H9 (cell line): ENCODE measurements around the gene XPR1. TPM values are rescaled to one million over a fixed set of nuclear protein-coding genes. Genes with fewer than 3 reads are reported as not detected.

Source experiments
- DNase-seq: peaks from one replicate; pipeline ENCODE4 v3.0.0-alpha.2; 2017
- H2AFZ ChIP-seq: one replicate; pipeline ENCODE4 v1.6.1; 2013; ENCODE audit warnings: mild to moderate bottlenecking, low read length, control low read depth, moderate library complexity
- H2AK5ac ChIP-seq: 2 replicates; pipeline ENCODE4 v1.6.1; 2013; ENCODE audit warnings: low read length, control low read depth, mixed read lengths; ENCODE audit not compliant: insufficient read length
- H2BK120ac ChIP-seq: one replicate; pipeline ENCODE4 v1.6.1; 2013; ENCODE audit warnings: low read depth, mild to moderate bottlenecking, low read length, control low read depth, inconsistent platforms; ENCODE audit not compliant: poor library complexity, severe bottlenecking
- H2BK12ac ChIP-seq: 2 replicates; pipeline ENCODE4 v1.6.1; 2013; ENCODE audit warnings: low read length, control low read depth, mixed read lengths, low read depth; ENCODE audit not compliant: insufficient read length
- H2BK15ac ChIP-seq: 2 replicates; pipeline ENCODE4 v1.6.1; 2013; ENCODE audit warnings: low read depth, low read length, control low read depth
- H2BK20ac ChIP-seq: one replicate; pipeline ENCODE4 v1.6.1; 2013; ENCODE audit warnings: low read depth, mild to moderate bottlenecking, low read length, control low read depth, inconsistent platforms; ENCODE audit not compliant: poor library complexity, severe bottlenecking
- H2BK5ac ChIP-seq: 2 replicates; pipeline ENCODE4 v1.6.1; 2013; ENCODE audit warnings: low read length, control low read depth, mixed read lengths; ENCODE audit not compliant: insufficient read length
- H3K14ac ChIP-seq: 2 replicates; pipeline ENCODE4 v1.6.1; 2013; ENCODE audit warnings: low read length, control low read depth; ENCODE audit not compliant: insufficient read depth
- H3K18ac ChIP-seq: 2 replicates; pipeline ENCODE4 v1.6.1; 2013; ENCODE audit warnings: low read depth, mild to moderate bottlenecking, mixed read lengths, low read length, control low read depth; ENCODE audit not compliant: insufficient read length
- H3K23ac ChIP-seq: 2 replicates; pipeline ENCODE4 v1.6.1; 2013; ENCODE audit warnings: low read length, control low read depth, mixed read lengths, low read depth; ENCODE audit not compliant: insufficient read length
- H3K23me2 ChIP-seq: 2 replicates; pipeline ENCODE4 v1.6.1; 2013; ENCODE audit warnings: low read depth, mild to moderate bottlenecking, mixed read lengths, low read length, control low read depth; ENCODE audit not compliant: insufficient read length, poor library complexity, severe bottlenecking
- H3K27ac ChIP-seq: 2 replicates; pipeline ENCODE4 v1.5.1; 2013; ENCODE audit warnings: low read length, control low read depth, mixed read lengths, low read depth; ENCODE audit not compliant: insufficient read length
- H3K27me3 ChIP-seq: 2 replicates; pipeline ENCODE4 v1.6.1; 2013; ENCODE audit warnings: low read length, control low read depth, inconsistent platforms; ENCODE audit not compliant: insufficient read depth
- H3K4ac ChIP-seq: 2 replicates; pipeline ENCODE4 v1.6.1; 2013; ENCODE audit warnings: low read depth, mild to moderate bottlenecking, control low read depth, inconsistent platforms, low read length, moderate library complexity
- H3K4me1 ChIP-seq: 2 replicates; pipeline ENCODE4 v1.6.1; 2013; ENCODE audit warnings: low read length, control low read depth, inconsistent platforms; ENCODE audit not compliant: insufficient read depth
- H3K4me2 ChIP-seq: 2 replicates; pipeline ENCODE4 v1.6.1; 2013; ENCODE audit warnings: low read length, control low read depth, mixed read lengths; ENCODE audit not compliant: insufficient read length, insufficient read depth
- H3K56ac ChIP-seq: 2 replicates; pipeline ENCODE4 v1.6.1; 2013; ENCODE audit warnings: low read depth, mild to moderate bottlenecking, mixed read lengths, low read length, control low read depth; ENCODE audit not compliant: insufficient read length
- H3K79me1 ChIP-seq: 2 replicates; pipeline ENCODE4 v1.6.1; 2013; ENCODE audit warnings: low read depth, mild to moderate bottlenecking, moderate library complexity, low read length, control low read depth, inconsistent platforms; ENCODE audit not compliant: insufficient read depth, poor library complexity, severe bottlenecking
- H3K79me2 ChIP-seq: 2 replicates; pipeline ENCODE4 v1.6.1; 2013; ENCODE audit warnings: low read length, control low read depth, inconsistent platforms; ENCODE audit not compliant: insufficient read depth
- H3K9ac ChIP-seq: 2 replicates; pipeline ENCODE4 v1.6.1; 2013; ENCODE audit warnings: low read length, control low read depth, mixed read lengths; ENCODE audit not compliant: insufficient read length; ENCODE audit errors: extremely low read depth
- H3K9me3 ChIP-seq: one replicate; pipeline ENCODE4 v1.6.1; 2013; ENCODE audit warnings: low read depth, low read length, inconsistent platforms; ENCODE audit not compliant: control insufficient read depth
- H3T11ph ChIP-seq: one replicate; pipeline ENCODE4 v1.6.1; 2013; ENCODE audit warnings: mild to moderate bottlenecking, low read length, control low read depth, inconsistent platforms
- H4K20me1 ChIP-seq: one replicate; pipeline ENCODE4 v1.6.1; 2013; ENCODE audit not compliant: control insufficient read depth, insufficient read length, insufficient read depth
- H4K5ac ChIP-seq: 2 replicates; pipeline ENCODE4 v1.6.1; 2013; ENCODE audit warnings: low read depth, mild to moderate bottlenecking, mixed read lengths, low read length, control low read depth; ENCODE audit not compliant: insufficient read length
- H4K8ac ChIP-seq: replicated peaks from 2 replicates; pipeline ENCODE4 v1.6.1; 2013; ENCODE audit warnings: low read length, control low read depth, mixed read lengths, low read depth; ENCODE audit not compliant: insufficient read length
- H4K91ac ChIP-seq: 2 replicates; pipeline ENCODE4 v1.6.1; 2013; ENCODE audit warnings: low read depth, mild to moderate bottlenecking, moderate library complexity, mixed read lengths, low read length, control low read depth; ENCODE audit not compliant: insufficient read length
- H3K27ac Mint-ChIP-seq, 3 experiments: 2 replicates in 2 of 3; 3 replicates in 1 of 3; pipeline ENCODE4 v1.8.0; 2020 to 2021; ENCODE audit warnings: mixed read lengths in 3 of 3, mild to moderate bottlenecking in 1 of 3, moderate library complexity in 1 of 3
- H3K27me3 Mint-ChIP-seq: 2 replicates; pipeline ENCODE4 v1.8.0; 2021; ENCODE audit warnings: low read depth, mild to moderate bottlenecking, moderate library complexity, mixed read lengths
- H3K36me3 Mint-ChIP-seq, 3 experiments: 2 replicates in 2 of 3; 3 replicates in 1 of 3; pipeline ENCODE4 v1.8.0; 2020 to 2021; ENCODE audit warnings: low read depth in 3 of 3, mixed read lengths in 3 of 3; ENCODE audit not compliant: insufficient read depth in 1 of 3
- H3K4me1 Mint-ChIP-seq, 2 experiments: 2 replicates each; pipeline ENCODE4 v1.8.0; 2020; ENCODE audit warnings: mixed read lengths in 2 of 2
- H3K4me3 Mint-ChIP-seq, 2 experiments: 2 replicates in 1 of 2; 3 replicates in 1 of 2; pipeline ENCODE4 v1.8.0; 2020 to 2021; ENCODE audit warnings: mild to moderate bottlenecking in 2 of 2, mixed read lengths in 2 of 2, moderate library complexity in 1 of 2
- H3K9me3 Mint-ChIP-seq, 2 experiments: 2 replicates in 1 of 2; 3 replicates in 1 of 2; pipeline ENCODE4 v1.8.0; 2020; ENCODE audit warnings: mild to moderate bottlenecking in 2 of 2, mixed read lengths in 2 of 2, moderate library complexity in 1 of 2
- WGBS: extraction: QIAGEN DNeasy Blood & Tissue Kit; methylation state at CpG from one replicate; pipeline ENCODE4 v1.1.7; 2013; ENCODE audit warnings: missing lambda C conversion rate, low lambda C conversion rate, mixed read lengths; ENCODE audit not compliant: insufficient read length; ENCODE audit errors: extremely low coverage; 5-methylcytosine and 5-hydroxymethylcytosine counted together
- total RNA-seq: library from RNA; stranded (reverse); gene quantifications from 2 replicates; pipeline ENCODE4 v1.2.1, GENCODE V29; 2021
- TF ChIP-seq, protein P1 (sequence below): fragments of 200-600 bp; sonication (generic); conservative IDR thresholded peaks from 3 replicates; pipeline ENCODE4 v1.8.0; 2021; ENCODE audit warnings: antibody characterized with exemption, mild to moderate bottlenecking

Gene XPR1
- total RNA-seq, 1 experiment from 2014 or later: 34.1 TPM

DNA sequence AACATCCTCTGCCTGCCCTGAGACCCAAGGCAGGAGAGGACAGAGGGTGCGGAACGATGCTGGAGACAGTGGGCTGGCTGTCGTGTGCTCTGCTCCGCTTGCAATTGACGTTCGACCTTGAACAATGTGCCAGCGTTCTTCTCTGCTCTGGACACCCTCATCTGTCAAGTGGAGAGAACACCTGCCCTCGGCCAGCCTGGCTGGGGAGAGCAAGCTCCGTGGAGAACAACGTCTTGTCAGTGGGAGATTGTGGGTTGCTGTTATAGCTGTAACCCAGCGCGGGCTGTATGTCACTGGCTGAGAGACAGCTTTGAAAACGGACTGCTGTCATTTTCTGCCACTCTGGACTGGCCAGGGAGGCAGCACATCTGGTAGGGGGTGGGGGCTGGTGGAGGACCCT is 295.5 kb downstream of the XPR1 start:
- Histone ChIP-seq H3K56ac (no peak overlapping the region), H4K8ac (no peak overlapping the region), H2BK120ac (no peak overlapping the region), H3K9me3 (no peaks in the 10 kb centered on the region), H3K4ac (no peak overlapping the region), H2BK12ac (no peak overlapping the region), H2BK5ac (no peak overlapping the region), H3K27me3 (no peaks in the 10 kb centered on the region), H3K23me2 (peaks cover 6% of the 10 kb centered on the region), H3K79me2 (no peaks in the 10 kb centered on the region), H3K14ac (no peak overlapping the region), H4K20me1 (no peaks in the 10 kb centered on the region), H2AFZ (no peak overlapping the region), H3K23ac (no peak overlapping the region), H3K18ac (no peak overlapping the region), H2AK5ac (no peak overlapping the region), H4K5ac (no peak overlapping the region), H3K79me1 (no peaks in the 10 kb centered on the region), H3K4me2 (no peak overlapping the region), H4K91ac (no peak overlapping the region), H3K27ac (no peak overlapping the region), H3T11ph (no peak overlapping the region), H3K4me1 (peaks cover 27% of the 10 kb centered on the region; the same call in 1 of the 2 replicates), H3K9ac (no peak overlapping the region), H2BK20ac (no peak overlapping the region), H2BK15ac (no peak overlapping the region)
- Mint-ChIP-seq H3K9me3 (no peaks in the 10 kb centered on the region), H3K4me3 (no peak overlapping the region), H3K27ac (peak overlapping the region in 1 of 3 experiments; percentile 15; a peak in 1 of 7 replicates), H3K36me3 (peaks cover 0 to 6% (median 0%) of the 10 kb centered on the region in 3 experiments; a peak in 1 of 7 replicates), H3K27me3 (no peaks in the 10 kb centered on the region), H3K4me1 (peaks cover 54 to 59% of the 10 kb centered on the region in 2 experiments)
- TF ChIP-seq, protein P1, sequence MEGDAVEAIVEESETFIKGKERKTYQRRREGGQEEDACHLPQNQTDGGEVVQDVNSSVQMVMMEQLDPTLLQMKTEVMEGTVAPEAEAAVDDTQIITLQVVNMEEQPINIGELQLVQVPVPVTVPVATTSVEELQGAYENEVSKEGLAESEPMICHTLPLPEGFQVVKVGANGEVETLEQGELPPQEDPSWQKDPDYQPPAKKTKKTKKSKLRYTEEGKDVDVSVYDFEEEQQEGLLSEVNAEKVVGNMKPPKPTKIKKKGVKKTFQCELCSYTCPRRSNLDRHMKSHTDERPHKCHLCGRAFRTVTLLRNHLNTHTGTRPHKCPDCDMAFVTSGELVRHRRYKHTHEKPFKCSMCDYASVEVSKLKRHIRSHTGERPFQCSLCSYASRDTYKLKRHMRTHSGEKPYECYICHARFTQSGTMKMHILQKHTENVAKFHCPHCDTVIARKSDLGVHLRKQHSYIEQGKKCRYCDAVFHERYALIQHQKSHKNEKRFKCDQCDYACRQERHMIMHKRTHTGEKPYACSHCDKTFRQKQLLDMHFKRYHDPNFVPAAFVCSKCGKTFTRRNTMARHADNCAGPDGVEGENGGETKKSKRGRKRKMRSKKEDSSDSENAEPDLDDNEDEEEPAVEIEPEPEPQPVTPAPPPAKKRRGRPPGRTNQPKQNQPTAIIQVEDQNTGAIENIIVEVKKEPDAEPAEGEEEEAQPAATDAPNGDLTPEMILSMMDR: no peak
- no CpG with 5 or more reads among the region's 13 CpGs for WGBS
- DNase-seq: no peak
